Tibial nerve (tissue), 4 donors: ENCODE results near the gene ANKRD49. TPM values are rescaled to one million over a fixed set of nuclear protein-coding genes. Genes with fewer than 3 reads are reported as not detected.
A peak's percentile ranks its signal among the peaks of the same experiment; 100 is the strongest.

Source experiments
- DNase-seq, 2 donors: peaks; one replicate each; pipeline ENCODE4 v3.0.0-alpha.2; 2019; ENCODE audit warnings: low spot score in 2 of 2
- H3K27ac ChIP-seq, 4 donors: fragments of 200-600 bp; sonication (generic) in 3 of 4; one replicate each; pipeline ENCODE4 v1.5.1; 2017 to 2019; ENCODE audit warnings: mild to moderate bottlenecking in 1 of 4
- H3K27me3 ChIP-seq, 2 donors: fragments of 200-600 bp; sonication (generic) in 1 of 2; one replicate each; pipeline versions ENCODE4 v1.5.1 to v1.6.0; 2017 to 2019
- H3K36me3 ChIP-seq, 3 donors: fragments of 200-600 bp; sonication (generic); one replicate each; pipeline ENCODE4 v1.5.1; 2018 to 2019
- H3K4me1 ChIP-seq, 4 donors: fragments of 200-600 bp; sonication (generic) in 3 of 4; one replicate each; pipeline ENCODE4 v1.5.1; 2017 to 2019
- H3K4me3 ChIP-seq, 4 donors: fragments of 200-600 bp; sonication (generic) in 3 of 4; one replicate each; pipeline ENCODE4 v1.5.1; 2017 to 2019; ENCODE audit warnings: mild to moderate bottlenecking in 1 of 4, moderate library complexity in 1 of 4
- H3K9me3 ChIP-seq, 4 donors: fragments of 200-600 bp; sonication (generic) in 3 of 4; one replicate each; pipeline ENCODE4 v1.5.1; 2017 to 2019
- EP300 ChIP-seq, 2 donors: sonication (generic); formaldehyde crosslinking; IDR thresholded peaks; one replicate each; pipeline ENCODE4 v1.6.1; 2017; ENCODE audit warnings: antibody characterized with exemption in 2 of 2, mild to moderate bottlenecking in 1 of 2
- POLR2A ChIP-seq, 2 donors: fragments of 450-650 bp; IDR thresholded peaks; one replicate each; pipeline ENCODE4 v1.6.1; 2017; ENCODE audit warnings: antibody characterized with exemption in 2 of 2, mild to moderate bottlenecking in 2 of 2, moderate library complexity in 2 of 2
- WGBS, 2 donors: methylation state at CpG; one replicate each; pipeline ENCODE4 v1.1.5; 2018; 5-methylcytosine and 5-hydroxymethylcytosine counted together
- total RNA-seq, 4 donors: library from RNA; depleted of rRNA; stranded (reverse); fragments of >200 nt; gene quantifications; one replicate each; pipeline ENCODE4 v1.1.0, GENCODE V29; 2016
- TF ChIP-seq, protein P1 (sequence below), 5 experiments: fragments of 200-600 bp in 3 of 5; fragments of 450-650 bp in 2 of 5; sonication (generic) in 3 of 5; IDR thresholded peaks; one replicate each; pipeline ENCODE4 v1.5.1; 2016 to 2019; ENCODE audit warnings: antibody characterized with exemption in 5 of 5, mild to moderate bottlenecking in 3 of 5, moderate library complexity in 2 of 5

Gene ANKRD49
- total RNA-seq, 4 donors from 2014 or later: 9.2 to 44.9 (median 16.8) TPM

DNA sequence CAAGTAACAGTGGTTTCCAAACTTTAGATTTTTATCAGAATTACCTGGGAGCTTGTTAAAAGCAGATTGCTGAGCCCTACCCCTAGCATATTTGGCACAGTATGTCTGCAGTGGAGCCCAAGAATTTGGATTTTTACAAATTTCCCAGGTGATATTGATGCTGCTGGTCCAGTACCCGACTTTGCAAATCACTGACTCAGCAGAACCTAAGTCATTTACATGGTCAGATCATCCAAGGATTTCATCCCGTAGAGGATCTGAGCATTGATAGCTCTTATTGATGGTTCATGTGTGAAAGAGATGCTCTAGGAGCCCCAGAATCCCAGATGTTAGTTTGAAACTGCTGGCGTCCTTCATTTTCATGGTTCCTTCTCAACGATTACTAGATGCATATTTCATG, 24.5 kb downstream of the ANKRD49 start:
- Histone ChIP-seq H3K27ac (no peak overlapping the region), H3K4me1 (peaks cover 0 to 5% (median 0%) of the 10 kb centered on the region in 4 donors), H3K9me3 (no peaks in the 10 kb centered on the region), H3K36me3 (no peaks in the 10 kb centered on the region), H3K27me3 (no peaks in the 10 kb centered on the region), H3K4me3 (no peak overlapping the region)
- WGBS, 2 donors: 69 to 79% methylated on average over 4 of the region's 4 CpGs
- TF ChIP-seq EP300 (IDR thresholded peaks at IDR 0.05) (no peak), POLR2A (IDR thresholded peaks at IDR 0.05) (no peak)
- TF ChIP-seq, protein P1, sequence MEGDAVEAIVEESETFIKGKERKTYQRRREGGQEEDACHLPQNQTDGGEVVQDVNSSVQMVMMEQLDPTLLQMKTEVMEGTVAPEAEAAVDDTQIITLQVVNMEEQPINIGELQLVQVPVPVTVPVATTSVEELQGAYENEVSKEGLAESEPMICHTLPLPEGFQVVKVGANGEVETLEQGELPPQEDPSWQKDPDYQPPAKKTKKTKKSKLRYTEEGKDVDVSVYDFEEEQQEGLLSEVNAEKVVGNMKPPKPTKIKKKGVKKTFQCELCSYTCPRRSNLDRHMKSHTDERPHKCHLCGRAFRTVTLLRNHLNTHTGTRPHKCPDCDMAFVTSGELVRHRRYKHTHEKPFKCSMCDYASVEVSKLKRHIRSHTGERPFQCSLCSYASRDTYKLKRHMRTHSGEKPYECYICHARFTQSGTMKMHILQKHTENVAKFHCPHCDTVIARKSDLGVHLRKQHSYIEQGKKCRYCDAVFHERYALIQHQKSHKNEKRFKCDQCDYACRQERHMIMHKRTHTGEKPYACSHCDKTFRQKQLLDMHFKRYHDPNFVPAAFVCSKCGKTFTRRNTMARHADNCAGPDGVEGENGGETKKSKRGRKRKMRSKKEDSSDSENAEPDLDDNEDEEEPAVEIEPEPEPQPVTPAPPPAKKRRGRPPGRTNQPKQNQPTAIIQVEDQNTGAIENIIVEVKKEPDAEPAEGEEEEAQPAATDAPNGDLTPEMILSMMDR (IDR thresholded peaks at IDR 0.05): no peak
- no peak for DNase-seq

DNA sequence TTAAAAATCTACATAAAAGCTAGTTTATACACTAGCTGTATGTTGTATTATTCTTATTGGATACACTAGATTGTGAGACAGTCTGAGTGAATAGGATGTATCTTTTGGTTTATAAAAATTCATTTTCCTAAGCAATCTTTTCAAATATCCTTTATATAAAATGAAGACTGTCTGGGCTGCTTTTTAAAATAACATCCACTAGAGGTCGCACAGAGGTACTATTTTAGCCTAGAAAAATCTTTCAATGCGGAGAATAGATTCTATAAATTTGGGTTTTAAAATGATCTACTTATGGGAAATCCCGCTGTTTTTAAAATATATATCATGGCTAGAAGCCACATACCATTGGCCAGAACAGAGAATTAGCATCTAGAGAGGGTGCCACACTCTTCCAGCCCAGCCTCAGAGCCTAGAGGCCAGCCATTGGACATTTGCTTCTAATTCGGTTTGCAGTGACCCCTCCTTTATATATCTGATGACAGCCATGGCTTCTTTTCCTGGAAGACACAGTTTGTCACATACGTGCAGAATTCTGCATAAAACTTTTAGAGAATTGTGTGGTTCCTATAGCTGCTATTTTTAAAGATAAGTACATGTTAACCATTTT, 25.8 kb downstream of the ANKRD49 start:
- Histone ChIP-seq H3K27me3 (no peaks in the 10 kb centered on the region), H3K36me3 (no peaks in the 10 kb centered on the region), H3K27ac (no peak overlapping the region), H3K4me1 (peaks cover 0 to 5% (median 0%) of the 10 kb centered on the region in 4 donors), H3K4me3 (no peak overlapping the region), H3K9me3 (no peaks in the 10 kb centered on the region)
- TF ChIP-seq, protein P1 (IDR thresholded peaks at IDR 0.05): peak; percentile 61 to 69 (median 66)
- TF ChIP-seq EP300 (IDR thresholded peaks at IDR 0.05) (no peak), POLR2A (IDR thresholded peaks at IDR 0.05) (no peak)
- 9 to 21% methylated on average over 5 of the region's 5 CpGs for WGBS, 2 donors
- peak in 1 of 2 donors; percentile 52 for DNase-seq

DNA sequence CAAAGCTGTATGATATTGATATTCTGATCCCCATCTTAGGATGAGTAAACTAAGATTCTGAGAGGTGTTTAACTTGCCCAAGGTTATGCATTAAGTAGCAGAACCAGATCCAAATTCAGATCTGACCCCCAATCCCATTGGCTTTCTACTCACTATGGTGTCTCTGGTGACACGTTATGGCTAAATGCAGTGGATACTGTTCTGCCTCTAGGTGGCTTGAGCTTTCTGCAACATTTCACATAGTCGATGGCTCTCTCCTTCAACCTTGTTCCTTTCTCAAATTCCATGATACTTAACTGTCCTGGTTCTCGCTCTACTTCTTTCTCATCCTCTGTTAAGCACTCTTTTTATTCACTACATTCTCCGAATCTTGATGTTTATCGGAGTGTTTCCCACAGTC, 27.9 kb downstream of the ANKRD49 start:
- Histone ChIP-seq H3K4me1 (peaks cover 0 to 13% (median 0%) of the 10 kb centered on the region in 4 donors), H3K36me3 (no peaks in the 10 kb centered on the region), H3K27me3 (no peaks in the 10 kb centered on the region), H3K4me3 (no peak overlapping the region), H3K9me3 (no peaks in the 10 kb centered on the region), H3K27ac (no peak overlapping the region)
- WGBS, 2 donors: 58 to 68% methylated on average over 4 to 5 of the region's 5 CpGs
- TF ChIP-seq POLR2A (IDR thresholded peaks at IDR 0.05): no peak
- TF ChIP-seq EP300 (IDR thresholded peaks at IDR 0.05): no peak
- TF ChIP-seq, protein P1 (IDR thresholded peaks at IDR 0.05): no peak
- DNase-seq: no peak

GRCh38 chr11:94524341-94524740, 30.6 kb downstream of the ANKRD49 start:
- DNase-seq: no peak
- Histone ChIP-seq H3K27ac (no peak overlapping the region), H3K9me3 (no peaks in the 10 kb centered on the region), H3K4me1 (peaks cover 0 to 13% (median 0%) of the 10 kb centered on the region in 4 donors), H3K4me3 (no peak overlapping the region), H3K36me3 (no peaks in the 10 kb centered on the region), H3K27me3 (no peaks in the 10 kb centered on the region)
- TF ChIP-seq EP300 (IDR thresholded peaks at IDR 0.05): no peak
- no peak for TF ChIP-seq POLR2A (IDR thresholded peaks at IDR 0.05)
- TF ChIP-seq, protein P1 (IDR thresholded peaks at IDR 0.05): no peak
- 93 to 96% methylated on average over 1 of the region's 1 CpG for WGBS, 2 donors

DNA sequence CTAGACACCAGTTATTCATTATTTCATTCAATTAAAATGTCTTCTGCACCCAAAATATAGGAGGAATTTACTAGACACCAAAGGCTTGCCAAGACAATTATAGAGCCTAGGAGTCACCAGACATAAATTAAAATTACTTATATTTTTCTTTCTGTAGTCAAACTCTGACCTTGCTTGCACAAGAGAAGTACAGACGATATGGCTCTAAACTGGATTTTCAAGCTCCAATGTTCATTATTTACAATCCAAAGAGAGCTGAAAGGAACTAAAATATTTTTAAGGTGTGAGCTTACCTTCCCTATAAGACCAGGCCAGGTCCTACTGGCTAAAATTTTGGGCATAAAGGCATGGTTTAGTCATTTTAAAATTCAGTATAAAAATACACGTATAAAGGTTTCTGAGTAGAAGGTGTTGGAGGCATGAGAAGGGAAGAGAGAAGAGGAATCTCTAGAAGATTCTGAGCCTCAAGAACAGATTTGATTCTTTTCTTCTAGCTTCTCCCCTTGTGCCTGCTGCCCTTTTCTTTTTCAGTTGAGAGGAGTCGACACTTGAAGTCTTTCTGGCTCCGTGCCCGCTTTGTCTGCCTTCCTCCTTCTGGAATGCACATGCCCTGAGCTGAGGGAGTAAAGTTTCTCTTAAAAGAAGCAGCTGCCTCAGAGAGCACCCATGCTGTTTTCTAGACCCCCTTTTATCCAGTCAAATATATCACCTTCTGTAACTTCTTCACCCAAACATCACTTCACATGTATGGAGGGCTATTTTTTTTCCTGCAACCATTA, 32.0 kb downstream of the ANKRD49 start:
- Histone ChIP-seq H3K4me3 (no peak overlapping the region), H3K9me3 (no peaks in the 10 kb centered on the region), H3K36me3 (no peaks in the 10 kb centered on the region), H3K27me3 (no peaks in the 10 kb centered on the region), H3K4me1 (peaks cover 0 to 8% (median 0%) of the 10 kb centered on the region in 4 donors), H3K27ac (no peak overlapping the region)
- 32 to 39% methylated on average over 5 of the region's 5 CpGs for WGBS, 2 donors
- peak; percentile 53 to 65 for DNase-seq
- TF ChIP-seq, protein P1 (IDR thresholded peaks at IDR 0.05): no peak
- no peak for TF ChIP-seq EP300 (IDR thresholded peaks at IDR 0.05)
